ENCODE results near the gene ARSH. TPM values are rescaled to one million over a fixed set of nuclear protein-coding genes. Genes with fewer than 3 reads are reported as not detected.
"Not testable (repeated sequence)": the region's sequence is repeated elsewhere in the genome, so short reads cannot be mapped to it uniquely, and the experiment has no call there.

ARSH gene, protein sequence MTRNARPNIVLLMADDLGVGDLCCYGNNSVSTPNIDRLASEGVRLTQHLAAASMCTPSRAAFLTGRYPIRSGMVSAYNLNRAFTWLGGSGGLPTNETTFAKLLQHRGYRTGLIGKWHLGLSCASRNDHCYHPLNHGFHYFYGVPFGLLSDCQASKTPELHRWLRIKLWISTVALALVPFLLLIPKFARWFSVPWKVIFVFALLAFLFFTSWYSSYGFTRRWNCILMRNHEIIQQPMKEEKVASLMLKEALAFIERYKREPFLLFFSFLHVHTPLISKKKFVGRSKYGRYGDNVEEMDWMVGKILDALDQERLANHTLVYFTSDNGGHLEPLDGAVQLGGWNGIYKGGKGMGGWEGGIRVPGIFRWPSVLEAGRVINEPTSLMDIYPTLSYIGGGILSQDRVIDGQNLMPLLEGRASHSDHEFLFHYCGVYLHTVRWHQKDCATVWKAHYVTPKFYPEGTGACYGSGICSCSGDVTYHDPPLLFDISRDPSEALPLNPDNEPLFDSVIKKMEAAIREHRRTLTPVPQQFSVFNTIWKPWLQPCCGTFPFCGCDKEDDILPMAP
- polyA plus RNA-seq (2012; ENCODE audit: low read depth, missing spikeins), result not detected

DNA sequence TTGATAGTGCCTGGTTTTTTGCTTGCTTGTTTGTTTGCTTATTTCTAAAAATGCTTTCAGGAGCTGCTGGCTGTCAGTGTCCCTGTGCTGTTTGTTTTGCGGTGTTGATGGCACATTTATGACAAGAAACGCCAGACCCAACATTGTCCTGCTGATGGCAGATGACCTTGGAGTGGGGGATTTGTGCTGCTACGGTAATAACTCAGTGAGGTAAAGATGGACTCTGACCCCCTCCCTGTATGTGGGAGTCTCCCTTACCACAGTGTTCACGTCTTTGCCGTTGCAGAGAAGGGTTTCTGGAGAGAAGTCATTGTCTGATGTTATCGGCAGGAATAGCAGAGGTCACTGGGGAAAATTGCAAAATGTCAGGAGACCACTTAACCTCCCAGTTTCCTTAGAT, at the start of gene ARSH:
Gene ARSH (plus strand): TSS at position 52 of the 400 bp plus-strand sequence. CDS start 67 bp downstream, at position 119.
- DNase-seq (ENCODE audit: insufficient read length, low spot score) (no peak), FAIRE-seq (no peak)
- no peak for TF ChIP-seq PAX5 (IDR thresholded peaks at IDR 0.05; ENCODE audit: insufficient read depth, low read length, severe bottlenecking)
- no peak for TF ChIP-seq TAF1 (IDR thresholded peaks at IDR 0.05; ENCODE audit: low read depth, low read length)
- TF ChIP-seq SPI1 (IDR thresholded peaks at IDR 0.05; ENCODE audit: low read depth, low read length), result no peak
- TF ChIP-seq POLR2A (IDR thresholded peaks at IDR 0.05; ENCODE audit: low read depth, low read length), result no peak
- TF ChIP-seq POLR2AphosphoS5 (IDR thresholded peaks at IDR 0.05; ENCODE audit: low read depth, low read length), result no peak
- no peak for TF ChIP-seq POU2F2 (IDR thresholded peaks at IDR 0.05; ENCODE audit: low read depth, low read length)

DNA sequence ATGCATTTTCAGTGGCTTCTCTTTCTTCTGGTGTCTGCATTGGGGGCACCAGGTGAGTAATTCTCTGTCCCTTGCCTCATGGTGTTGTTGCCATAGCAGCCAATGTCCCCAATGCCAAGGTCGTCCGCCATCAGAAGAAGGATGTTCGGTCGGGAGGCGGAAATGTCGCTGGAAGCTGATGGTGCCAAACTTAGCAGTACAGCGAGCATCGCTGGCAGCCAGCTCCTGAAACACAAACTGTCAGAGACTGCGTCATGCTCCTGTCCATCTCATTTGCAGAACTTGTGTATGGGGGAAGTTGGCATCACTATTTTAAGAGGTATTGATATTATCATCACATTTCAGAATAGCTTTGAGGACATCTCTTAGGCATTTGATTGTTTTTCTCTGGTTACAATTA, 48.1 kb upstream of the ARSH start:
- FAIRE-seq (no peak), DNase-seq (ENCODE audit: insufficient read length, low spot score) (no peak)
- TF ChIP-seq POLR2AphosphoS5 (IDR thresholded peaks at IDR 0.05; ENCODE audit: low read depth, low read length) (no peak), POU2F2 (IDR thresholded peaks at IDR 0.05; ENCODE audit: low read depth, low read length) (no peak), PAX5 (IDR thresholded peaks at IDR 0.05; ENCODE audit: insufficient read depth, low read length, severe bottlenecking) (no peak), SPI1 (IDR thresholded peaks at IDR 0.05; ENCODE audit: low read depth, low read length) (no peak), TAF1 (IDR thresholded peaks at IDR 0.05; ENCODE audit: low read depth, low read length) (no peak), POLR2A (IDR thresholded peaks at IDR 0.05; ENCODE audit: low read depth, low read length) (no peak)

DNA sequence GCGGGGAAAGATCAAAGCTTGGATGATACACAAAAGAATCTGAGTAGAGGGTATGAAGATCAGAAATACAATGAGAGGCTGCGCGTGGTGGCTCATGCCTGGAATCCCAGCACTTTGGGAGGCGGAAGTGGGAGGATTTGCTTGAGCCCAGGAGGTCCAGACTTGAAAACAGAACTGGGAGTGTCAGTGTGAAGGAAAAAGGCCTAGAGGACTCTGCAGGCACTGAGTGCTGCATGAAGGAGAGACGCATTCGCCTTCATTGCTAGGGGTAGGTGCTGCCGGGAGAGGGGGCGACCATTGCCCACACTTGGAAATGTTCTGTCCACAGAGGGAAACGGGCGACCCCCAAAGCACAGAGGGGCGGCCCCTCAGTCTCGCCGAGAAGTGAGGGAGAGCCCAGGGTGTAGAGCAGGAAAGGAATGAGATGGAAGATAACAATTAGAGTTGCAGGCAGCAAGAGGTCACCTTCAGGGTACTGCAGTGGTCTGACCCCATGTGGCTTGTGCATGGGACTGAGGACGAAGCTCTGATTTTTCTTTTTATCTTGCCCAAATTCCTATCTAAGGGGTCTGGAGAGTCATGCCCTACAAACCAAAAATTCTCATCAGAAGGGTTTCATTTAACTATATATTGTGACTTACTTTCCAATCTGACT, 45.4 kb upstream of the ARSH start:
- FAIRE-seq (no peak), DNase-seq (ENCODE audit: insufficient read length, low spot score) (no peak)
- no peak for TF ChIP-seq POU2F2 (IDR thresholded peaks at IDR 0.05; ENCODE audit: low read depth, low read length)

DNA sequence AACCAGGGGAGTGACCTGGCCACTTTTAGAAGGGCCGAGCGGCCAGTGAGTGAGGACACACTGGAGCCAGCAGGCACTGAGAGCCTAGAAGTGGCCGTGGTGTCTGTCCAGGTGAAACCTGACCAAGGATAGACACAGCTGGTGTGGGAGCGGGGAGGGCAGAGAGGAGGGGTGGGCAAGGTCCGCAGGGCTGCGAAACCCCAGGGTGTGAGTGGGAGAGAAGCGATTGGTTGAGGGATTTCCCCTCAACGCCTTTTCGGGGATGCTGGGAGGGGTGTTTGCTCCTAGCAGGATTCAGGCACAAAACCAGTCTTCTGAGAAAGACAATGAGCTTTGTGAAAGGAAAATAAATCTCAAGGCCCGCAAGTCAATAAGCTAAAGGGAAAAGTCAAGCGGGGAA, 44.0 kb upstream of the ARSH start:
- DNase-seq (ENCODE audit: insufficient read length, low spot score), result no peak
- TF ChIP-seq POLR2AphosphoS5 (IDR thresholded peaks at IDR 0.05; ENCODE audit: low read depth, low read length) (no peak), PAX5 (IDR thresholded peaks at IDR 0.05; ENCODE audit: insufficient read depth, low read length, severe bottlenecking) (no peak), SPI1 (IDR thresholded peaks at IDR 0.05; ENCODE audit: low read depth, low read length) (no peak), POU2F2 (IDR thresholded peaks at IDR 0.05; ENCODE audit: low read depth, low read length) (no peak), POLR2A (IDR thresholded peaks at IDR 0.05; ENCODE audit: low read depth, low read length) (no peak), TAF1 (IDR thresholded peaks at IDR 0.05; ENCODE audit: low read depth, low read length) (no peak)
- no peak for FAIRE-seq

DNA sequence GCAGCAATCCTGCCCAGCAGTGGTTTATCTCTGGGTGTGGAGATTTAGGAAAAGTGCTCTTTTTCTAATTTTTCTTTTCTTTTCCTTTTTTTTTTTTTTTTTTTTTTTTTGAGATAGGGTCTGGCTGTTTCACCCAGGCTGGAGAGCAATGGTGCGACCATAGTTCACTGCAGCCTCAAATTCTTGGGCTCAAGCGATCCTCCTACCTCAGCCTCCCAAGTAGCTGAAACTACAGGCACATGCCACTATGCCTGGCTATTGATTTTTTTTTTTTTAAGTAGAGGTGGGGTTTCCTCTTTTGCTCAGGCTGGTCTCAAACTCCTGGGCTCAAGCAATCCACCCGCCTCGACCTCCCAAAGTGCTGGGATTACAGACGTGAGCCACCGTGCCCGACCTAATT, 42.9 kb upstream of the ARSH start:
- DNase-seq (ENCODE audit: insufficient read length, low spot score), result not testable (repeated sequence)

DNA sequence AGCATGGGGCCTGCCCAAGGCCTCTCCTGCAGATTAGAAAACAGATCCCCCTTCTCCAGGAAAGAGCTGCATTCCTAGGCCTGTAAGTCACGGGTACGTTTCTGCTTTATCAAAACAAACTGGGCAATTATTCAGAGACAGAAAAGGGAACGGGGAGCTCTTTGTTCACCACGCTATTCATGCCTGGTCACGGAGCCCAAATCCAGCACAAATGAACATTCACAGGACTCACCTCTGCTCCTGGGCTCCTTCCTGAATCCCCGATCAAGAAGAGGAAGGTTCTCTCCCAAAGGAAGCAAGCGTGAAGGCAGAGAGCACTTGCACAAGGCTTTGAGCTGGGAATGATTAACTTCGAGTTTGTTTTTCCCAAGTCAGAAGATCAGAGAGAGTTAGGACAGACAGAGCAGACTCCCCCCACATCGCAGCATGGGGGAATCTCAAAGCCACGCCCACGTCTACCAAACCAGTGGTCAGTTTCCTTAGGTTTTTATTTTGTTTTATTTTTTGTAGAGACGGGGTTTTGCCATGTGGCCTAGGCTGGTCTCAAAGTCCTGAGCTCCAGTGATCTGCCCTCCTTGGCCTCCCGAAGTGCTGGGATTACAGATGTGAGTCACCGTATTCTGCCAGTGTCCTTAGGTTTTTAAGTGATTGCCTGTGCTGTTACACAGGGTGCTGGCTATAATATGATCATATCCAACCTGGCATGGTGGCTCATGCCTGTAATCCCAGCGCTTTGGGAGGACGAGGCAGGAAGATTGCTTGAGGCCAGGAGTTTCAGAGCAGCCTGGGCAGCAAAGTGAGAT, 42.2 kb upstream of the ARSH start:
- not testable (repeated sequence) for DNase-seq (ENCODE audit: insufficient read length, low spot score); FAIRE-seq

More for the DNA sequence above, 42.9 kb upstream of the ARSH start:
- not testable (repeated sequence) for FAIRE-seq

DNA sequence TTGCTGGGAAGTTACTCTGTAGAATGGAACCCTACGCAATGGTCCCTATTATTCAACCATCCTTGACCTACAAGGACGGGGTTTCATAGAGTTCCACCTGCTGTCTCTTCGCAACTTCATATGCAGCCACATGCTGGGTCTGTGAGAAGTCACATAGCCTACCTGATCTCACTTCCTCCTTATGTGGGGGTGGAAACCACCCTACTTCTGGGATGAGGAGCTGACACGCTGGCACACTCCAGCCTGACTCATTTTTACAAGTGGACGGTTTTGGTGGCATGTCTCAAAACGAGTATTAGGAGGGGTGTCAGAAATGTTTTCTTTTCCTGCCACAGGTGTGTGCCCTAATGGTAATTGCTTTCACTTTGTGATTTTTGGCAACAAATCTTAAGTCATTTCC, 40.4 kb upstream of the ARSH start:
- DNase-seq (ENCODE audit: insufficient read length, low spot score) (no peak), FAIRE-seq (no peak)
- TF ChIP-seq POU2F2 (IDR thresholded peaks at IDR 0.05; ENCODE audit: low read depth, low read length) (no peak), SPI1 (IDR thresholded peaks at IDR 0.05; ENCODE audit: low read depth, low read length) (peak; percentile 53)

DNA sequence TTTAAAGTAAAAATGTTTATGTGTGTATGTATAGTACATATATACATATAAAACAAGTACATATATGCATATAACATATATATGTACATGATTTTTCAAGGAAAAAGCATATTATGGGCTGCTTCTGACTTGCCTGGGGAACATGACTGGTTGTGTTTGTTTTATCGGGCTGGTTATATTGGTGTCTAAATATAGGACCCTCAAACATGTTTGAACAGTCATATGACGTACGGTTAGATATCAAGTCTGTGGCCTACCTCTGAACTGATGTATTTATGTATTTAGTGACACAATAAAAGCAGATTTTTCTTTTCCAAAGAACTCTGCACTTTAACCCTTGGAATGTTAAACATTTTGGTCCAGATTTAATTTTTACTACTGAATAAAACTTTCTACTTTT, 39.3 kb upstream of the ARSH start:
- TF ChIP-seq POLR2AphosphoS5 (IDR thresholded peaks at IDR 0.05; ENCODE audit: low read depth, low read length) (no peak), PAX5 (IDR thresholded peaks at IDR 0.05; ENCODE audit: insufficient read depth, low read length, severe bottlenecking) (no peak), TAF1 (IDR thresholded peaks at IDR 0.05; ENCODE audit: low read depth, low read length) (no peak), POLR2A (IDR thresholded peaks at IDR 0.05; ENCODE audit: low read depth, low read length) (no peak), POU2F2 (IDR thresholded peaks at IDR 0.05; ENCODE audit: low read depth, low read length) (no peak), SPI1 (IDR thresholded peaks at IDR 0.05; ENCODE audit: low read depth, low read length) (no peak)
- FAIRE-seq (no peak), DNase-seq (ENCODE audit: insufficient read length, low spot score) (no peak)

DNA sequence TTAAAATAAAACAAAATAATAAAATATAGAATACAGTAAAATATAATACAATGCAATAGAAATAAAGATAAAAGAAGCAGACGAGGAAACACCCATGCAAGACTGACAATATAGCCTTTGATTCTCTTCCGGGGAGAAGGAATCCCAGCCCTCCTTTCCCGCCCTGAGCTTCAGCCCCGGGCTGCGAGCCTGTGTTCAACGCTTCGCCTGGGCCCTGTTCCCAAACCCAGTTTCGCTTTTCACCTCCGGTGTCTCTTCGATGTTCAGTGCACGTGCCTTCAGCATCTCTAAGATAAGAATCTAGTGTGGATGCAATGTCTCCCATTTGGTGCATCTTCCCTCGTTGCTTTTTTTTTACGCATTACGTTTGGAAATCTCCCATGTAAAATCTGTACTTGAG, 38.8 kb upstream of the ARSH start:
- TF ChIP-seq SPI1 (IDR thresholded peaks at IDR 0.05; ENCODE audit: low read depth, low read length), result no peak
- no peak for TF ChIP-seq POU2F2 (IDR thresholded peaks at IDR 0.05; ENCODE audit: low read depth, low read length)
- no peak for TF ChIP-seq POLR2A (IDR thresholded peaks at IDR 0.05; ENCODE audit: low read depth, low read length)
- no peak for TF ChIP-seq PAX5 (IDR thresholded peaks at IDR 0.05; ENCODE audit: insufficient read depth, low read length, severe bottlenecking)
- TF ChIP-seq POLR2AphosphoS5 (IDR thresholded peaks at IDR 0.05; ENCODE audit: low read depth, low read length), result no peak
- no peak for TF ChIP-seq TAF1 (IDR thresholded peaks at IDR 0.05; ENCODE audit: low read depth, low read length)
- DNase-seq (ENCODE audit: insufficient read length, low spot score) (no peak), FAIRE-seq (no peak)
